ENCODE results near the gene SLAMF7. TPM values are rescaled to one million over a fixed set of nuclear protein-coding genes. Genes with fewer than 3 reads are reported as not detected.
A peak's percentile ranks its signal among the peaks of the same experiment; 100 is the strongest.

Gene SLAMF7
- total and polyA plus RNA-seq, 2 donors (not counting 1 experiment from before 2014, with no cell fraction given) = 13.1 to 52.6 TPM

- Histone ChIP-seq H3K4me2 (replicated peaks; ENCODE audit: low read depth, low read length, poor library complexity, severe bottlenecking) (peak overlapping the region; percentile 83), H3K79me2 (ENCODE audit: control insufficient read depth, insufficient read depth, low read length) (peaks cover 98% of the 10 kb centered on the region), H2AFZ (ENCODE audit: insufficient read depth, low read depth, low read length, poor library complexity, severe bottlenecking) (peak overlapping the region; percentile 63), H3K9me3 (ENCODE audit: control extremely low read depth in 1 of 3, control insufficient read depth in 2 of 3, insufficient read depth in 1 of 3, low read length in 2 of 3) (no peaks in the 10 kb centered on the region), H4K20me1 (ENCODE audit: control insufficient read depth, insufficient read depth, low read length, poor library complexity, severe bottlenecking) (peaks cover 2% of the 10 kb centered on the region), H3K36me3 (replicated peaks in 1 of 2; ENCODE audit: control extremely low read depth in 1 of 2, control insufficient read depth in 1 of 2, extremely low read depth in 1 of 2, insufficient read depth in 2 of 2, low read length in 1 of 2) (peaks cover 1 to 18% of the 10 kb centered on the region in 2 experiments), H3K4me3 (ENCODE audit: control extremely low read depth in 1 of 5, extremely low read depth in 1 of 5, insufficient read depth in 1 of 5, low read depth in 2 of 5, low read length in 4 of 5) (peak overlapping the region; percentile 87 to 100 (median 98)), H3K4me1 (ENCODE audit: control insufficient read depth in 2 of 2, insufficient read depth in 2 of 2, low read length in 2 of 2) (peaks cover 82 to 83% of the 10 kb centered on the region in 2 donors), H3K27me3 (replicated peaks in 1 of 4; ENCODE audit: control extremely low read depth in 1 of 4, control insufficient read depth in 3 of 4, insufficient read depth in 4 of 4, low read length in 3 of 4) (no peaks in the 10 kb centered on the region), H3K9ac (ENCODE audit: low read length) (peak overlapping the region; percentile 96), H3K27ac (ENCODE audit: low read length in 2 of 2) (peak overlapping the region; percentile 89 to 95)
- ChIA-PET POLR2A (no interaction called here), CTCF (interaction anchor here (1.2 to 7.9 kb wide), 10 partner anchors 14 to 280 kb away, joined by 3 to 62 read pairs (median 9); no protein-coding TSS in a partner anchor)
- Mint-ChIP-seq H3K27ac (no peak overlapping the region), H3K4me3 (no peak overlapping the region), H3K4me1 (peaks cover 49% of the 10 kb centered on the region), H3K27me3 (no peaks in the 10 kb centered on the region), H3K9me3 (ENCODE audit: insufficient read depth) (no peaks in the 10 kb centered on the region)
- intact Hi-C loops (cut with micrococcal nuclease) = no loop called here
- WGBS (ENCODE audit: insufficient coverage) = 49% methylated on average over 4 of the region's 4 CpGs
- DNase-seq (no peak), ATAC-seq (ENCODE audit: low read depth) (no peak)
- no peak for TF ChIP-seq EZH2 (IDR thresholded peaks at IDR 0.05; ENCODE audit: borderline replicate concordance, insufficient read depth, low read depth, low read length, poor library complexity, severe bottlenecking)
- TF ChIP-seq, protein P1, sequence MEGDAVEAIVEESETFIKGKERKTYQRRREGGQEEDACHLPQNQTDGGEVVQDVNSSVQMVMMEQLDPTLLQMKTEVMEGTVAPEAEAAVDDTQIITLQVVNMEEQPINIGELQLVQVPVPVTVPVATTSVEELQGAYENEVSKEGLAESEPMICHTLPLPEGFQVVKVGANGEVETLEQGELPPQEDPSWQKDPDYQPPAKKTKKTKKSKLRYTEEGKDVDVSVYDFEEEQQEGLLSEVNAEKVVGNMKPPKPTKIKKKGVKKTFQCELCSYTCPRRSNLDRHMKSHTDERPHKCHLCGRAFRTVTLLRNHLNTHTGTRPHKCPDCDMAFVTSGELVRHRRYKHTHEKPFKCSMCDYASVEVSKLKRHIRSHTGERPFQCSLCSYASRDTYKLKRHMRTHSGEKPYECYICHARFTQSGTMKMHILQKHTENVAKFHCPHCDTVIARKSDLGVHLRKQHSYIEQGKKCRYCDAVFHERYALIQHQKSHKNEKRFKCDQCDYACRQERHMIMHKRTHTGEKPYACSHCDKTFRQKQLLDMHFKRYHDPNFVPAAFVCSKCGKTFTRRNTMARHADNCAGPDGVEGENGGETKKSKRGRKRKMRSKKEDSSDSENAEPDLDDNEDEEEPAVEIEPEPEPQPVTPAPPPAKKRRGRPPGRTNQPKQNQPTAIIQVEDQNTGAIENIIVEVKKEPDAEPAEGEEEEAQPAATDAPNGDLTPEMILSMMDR (IDR thresholded peaks at IDR 0.05) = no peak
Observed at GRCh38 chr1:160708801-160709200, 30.2 kb upstream of the SLAMF7 start.

DNA sequence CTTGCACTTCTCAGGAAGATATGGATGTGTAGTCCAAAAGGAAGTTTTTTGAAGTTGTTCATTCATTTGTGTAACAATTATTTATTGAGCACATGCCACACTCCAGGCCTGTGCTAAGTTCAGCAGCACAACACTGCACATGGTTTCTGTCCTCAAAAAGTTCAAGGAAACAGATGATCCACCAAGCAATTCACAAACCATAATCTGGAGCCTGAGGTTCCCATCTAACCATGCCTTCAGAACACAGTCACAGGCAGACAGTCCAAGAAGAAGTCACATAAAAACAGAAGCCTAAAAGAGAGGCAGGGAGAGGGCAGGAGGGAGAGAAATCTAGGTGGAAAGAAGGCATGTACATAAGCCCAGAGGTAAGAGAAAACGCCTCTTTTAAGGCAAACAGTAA is 29.3 kb upstream of the SLAMF7 start:
- Mint-ChIP-seq H3K4me3 (no peak overlapping the region), H3K4me1 (peaks cover 45% of the 10 kb centered on the region), H3K27ac (no peak overlapping the region), H3K9me3 (ENCODE audit: insufficient read depth) (no peaks in the 10 kb centered on the region), H3K27me3 (no peaks in the 10 kb centered on the region)
- ChIA-PET CTCF (interaction anchor here (0.9 to 7.9 kb wide), 6 partner anchors 13 to 242 kb away, joined by 3 to 62 read pairs (median 10); no protein-coding TSS in a partner anchor), POLR2A (no interaction called here)
- WGBS (ENCODE audit: insufficient coverage) = no CpG with 5 or more reads among the region's 1 CpG
- Histone ChIP-seq H3K4me1 (ENCODE audit: control insufficient read depth in 2 of 2, insufficient read depth in 2 of 2, low read length in 2 of 2) (peaks cover 81 to 82% of the 10 kb centered on the region in 2 donors), H3K4me2 (replicated peaks; ENCODE audit: low read depth, low read length, poor library complexity, severe bottlenecking) (peak overlapping the region; percentile 83), H3K9me3 (ENCODE audit: control extremely low read depth in 1 of 3, control insufficient read depth in 2 of 3, insufficient read depth in 1 of 3, low read length in 2 of 3) (no peaks in the 10 kb centered on the region), H3K36me3 (replicated peaks in 1 of 2; ENCODE audit: control extremely low read depth in 1 of 2, control insufficient read depth in 1 of 2, extremely low read depth in 1 of 2, insufficient read depth in 2 of 2, low read length in 1 of 2) (peaks cover 1 to 18% of the 10 kb centered on the region in 2 experiments), H2AFZ (ENCODE audit: insufficient read depth, low read depth, low read length, poor library complexity, severe bottlenecking) (no peak overlapping the region), H3K79me2 (ENCODE audit: control insufficient read depth, insufficient read depth, low read length) (peaks cover 92% of the 10 kb centered on the region), H3K4me3 (ENCODE audit: control extremely low read depth in 1 of 5, extremely low read depth in 1 of 5, insufficient read depth in 1 of 5, low read depth in 2 of 5, low read length in 4 of 5) (peak overlapping the region; percentile 87 to 100 (median 98)), H3K27me3 (replicated peaks in 1 of 4; ENCODE audit: control extremely low read depth in 1 of 4, control insufficient read depth in 3 of 4, insufficient read depth in 4 of 4, low read length in 3 of 4) (no peaks in the 10 kb centered on the region), H3K9ac (ENCODE audit: low read length) (peak overlapping the region; percentile 96), H4K20me1 (ENCODE audit: control insufficient read depth, insufficient read depth, low read length, poor library complexity, severe bottlenecking) (no peaks in the 10 kb centered on the region), H3K27ac (ENCODE audit: low read length in 2 of 2) (peak overlapping the region; percentile 89 to 95)
- intact Hi-C loops (cut with micrococcal nuclease) = loop anchor here (2.0 to 10.0 kb wide), 3 partner anchors 29 to 425 kb away; partner anchors contain the start of genes DEDD, SLAMF1 and SLAMF7
- no peak for TF ChIP-seq EZH2 (IDR thresholded peaks at IDR 0.05; ENCODE audit: borderline replicate concordance, insufficient read depth, low read depth, low read length, poor library complexity, severe bottlenecking)
- TF ChIP-seq, protein P1 (IDR thresholded peaks at IDR 0.05) = no peak
- DNase-seq = no peak
- ATAC-seq (ENCODE audit: low read depth) = no peak

Measured in B cell (primary cell).